ENCODE data around the gene NHSL2. TPM values are rescaled to one million over a fixed set of nuclear protein-coding genes. Genes with fewer than 3 reads are reported as not detected.

Gene NHSL2
- total and polyA plus RNA-seq, 4 experiments from 2014 or later: 8.1 to 27.2 (median 10.6) TPM

GRCh38 chrX:72045552-72046277 lies 135.1 kb downstream of the NHSL2 start:
- no peaks in the 10 kb centered on the region for H3K27me3 Mint-ChIP-seq
- peak overlapping the region in 6 of 7 donors; percentile 21 to 95 (median 72) for H3K27ac Mint-ChIP-seq
- peaks cover 60% of the 10 kb centered on the region for H3K4me1 ChIP-seq (ENCODE audit: insufficient read depth, low read length)
- H3K9me3 Mint-ChIP-seq: no peaks in the 10 kb centered on the region
- POLR2A ChIA-PET (ENCODE audit: partially characterized antibody): interaction anchor here (0.8 to 1.1 kb wide), 2 partner anchors 9 to 28 kb away, joined by 3 read pairs; no protein-coding TSS in a partner anchor
- H3K36me3 Mint-ChIP-seq: no peaks in the 10 kb centered on the region
- H3K27ac ChIP-seq (ENCODE audit: low read depth, low read length): no peak overlapping the region
- H3K4me3 Mint-ChIP-seq: peak overlapping the region; percentile 28 to 86 (median 56)
- DNase-seq: no peak
- peaks cover 35 to 82% (median 57%) of the 10 kb centered on the region in 4 donors for H3K4me1 Mint-ChIP-seq
- no peaks in the 10 kb centered on the region for H3K27me3 ChIP-seq (ENCODE audit: insufficient read depth, low read length)
- H3K4me3 ChIP-seq (ENCODE audit: low read length in 2 of 2): no peak overlapping the region
- H3K9me3 ChIP-seq (ENCODE audit: control insufficient read depth in 1 of 2, low read length in 2 of 2): no peaks in the 10 kb centered on the region
- intact Hi-C loops (cut with micrococcal nuclease): loop anchor here (2.0 kb wide), 1 partner anchor 55 kb away; no protein-coding TSS in a partner anchor
- CTCF ChIA-PET (ENCODE audit: partially characterized antibody): interaction anchor here (1.0 to 1.5 kb wide), 2 partner anchors 24 to 28 kb away, joined by 3 to 5 read pairs; no protein-coding TSS in a partner anchor
- H3K36me3 ChIP-seq (ENCODE audit: insufficient read depth, low read length): no peaks in the 10 kb centered on the region

- Histone ChIP-seq H3K4me3 (ENCODE audit: low read length in 2 of 2) (no peak overlapping the region), H3K4me1 (ENCODE audit: insufficient read depth, low read length) (peaks cover 60% of the 10 kb centered on the region), H3K36me3 (ENCODE audit: insufficient read depth, low read length) (no peaks in the 10 kb centered on the region), H3K9me3 (ENCODE audit: control insufficient read depth in 1 of 2, low read length in 2 of 2) (no peaks in the 10 kb centered on the region), H3K27me3 (ENCODE audit: insufficient read depth, low read length) (no peaks in the 10 kb centered on the region), H3K27ac (ENCODE audit: low read depth, low read length) (no peak overlapping the region)
- H3K4me1 Mint-ChIP-seq: peaks cover 33 to 82% (median 57%) of the 10 kb centered on the region in 4 donors
- CTCF ChIA-PET (ENCODE audit: partially characterized antibody): interaction anchor here (1.0 to 2.0 kb wide), 4 partner anchors 24 to 79 kb away, joined by 3 to 8 read pairs (median 6); no protein-coding TSS in a partner anchor
- H3K27me3 Mint-ChIP-seq: no peaks in the 10 kb centered on the region
- POLR2A ChIA-PET (ENCODE audit: partially characterized antibody): interaction anchor here (0.8 to 1.9 kb wide), 3 partner anchors 9 to 59 kb away, joined by 3 to 4 read pairs (median 3); no protein-coding TSS in a partner anchor
- H3K4me3 Mint-ChIP-seq: peak overlapping the region; percentile 51 to 86 (median 70)
- no peaks in the 10 kb centered on the region for H3K9me3 Mint-ChIP-seq
- H3K27ac Mint-ChIP-seq: peak overlapping the region; percentile 39 to 95 (median 83)
- intact Hi-C loops (cut with micrococcal nuclease): loop anchor here (2.0 kb wide), 1 partner anchor 54 kb away; no protein-coding TSS in a partner anchor
- H3K36me3 Mint-ChIP-seq: no peaks in the 10 kb centered on the region
- peak; percentile 25 to 39 (median 35) for DNase-seq
Measured at GRCh38 chrX:72046447-72046846, 135.8 kb downstream of the NHSL2 start.

- Mint-ChIP-seq H3K9me3 (no peaks in the 10 kb centered on the region), H3K36me3 (no peaks in the 10 kb centered on the region), H3K27me3 (no peaks in the 10 kb centered on the region), H3K4me3 (no peak overlapping the region), H3K27ac (peak overlapping the region in 5 of 7 donors; percentile 15 to 80 (median 71)), H3K4me1 (peaks cover 29 to 61% (median 43%) of the 10 kb centered on the region in 4 donors)
- ChIA-PET POLR2A (ENCODE audit: partially characterized antibody) (no interaction called here), CTCF (ENCODE audit: partially characterized antibody) (interaction anchor here (0.6 to 2.0 kb wide), 7 partner anchors 9 to 78 kb away, joined by 3 to 8 read pairs (median 3); no protein-coding TSS in a partner anchor)
- H3K27ac ChIP-seq (ENCODE audit: low read depth, low read length): no peak overlapping the region
- H3K9me3 ChIP-seq (ENCODE audit: control insufficient read depth in 1 of 2, low read length in 2 of 2): no peaks in the 10 kb centered on the region
- no peaks in the 10 kb centered on the region for H3K27me3 ChIP-seq (ENCODE audit: insufficient read depth, low read length)
- H3K4me1 ChIP-seq (ENCODE audit: insufficient read depth, low read length): peaks cover 42% of the 10 kb centered on the region
- intact Hi-C loops (cut with micrococcal nuclease): loop anchor here (1.0 kb wide), 1 partner anchor 78 kb away; no protein-coding TSS in a partner anchor
- DNase-seq: peak in 1 of 5 donors; percentile 10
- H3K4me3 ChIP-seq (ENCODE audit: low read length in 2 of 2): no peak overlapping the region
- H3K36me3 ChIP-seq (ENCODE audit: insufficient read depth, low read length): no peaks in the 10 kb centered on the region
Measured at GRCh38 chrX:72048510-72049455, 138.1 kb downstream of the NHSL2 start.

- H3K36me3 ChIP-seq (ENCODE audit: insufficient read depth, low read length): no peaks in the 10 kb centered on the region
- peaks cover 33% of the 10 kb centered on the region for H3K4me1 ChIP-seq (ENCODE audit: insufficient read depth, low read length)
- peak overlapping the region in 2 of 7 donors; percentile 8 to 19 for H3K27ac Mint-ChIP-seq
- intact Hi-C loops (cut with micrococcal nuclease): no loop called here
- no peak for DNase-seq
- peaks cover 27 to 51% (median 36%) of the 10 kb centered on the region in 4 donors for H3K4me1 Mint-ChIP-seq
- H3K27ac ChIP-seq (ENCODE audit: low read depth, low read length): no peak overlapping the region
- ChIA-PET POLR2A (ENCODE audit: partially characterized antibody) (no interaction called here), CTCF (ENCODE audit: partially characterized antibody) (interaction anchor here (0.8 to 1.0 kb wide), 2 partner anchors 71 to 76 kb away, joined by 3 to 5 read pairs; no protein-coding TSS in a partner anchor)
- peak overlapping the region in 1 of 8 donors; percentile 15 for H3K4me3 Mint-ChIP-seq
- no peaks in the 10 kb centered on the region for H3K36me3 Mint-ChIP-seq
- no peak overlapping the region for H3K4me3 ChIP-seq (ENCODE audit: low read length in 2 of 2)
- H3K9me3 ChIP-seq (ENCODE audit: control insufficient read depth in 1 of 2, low read length in 2 of 2): no peaks in the 10 kb centered on the region
- H3K27me3 ChIP-seq (ENCODE audit: insufficient read depth, low read length): no peaks in the 10 kb centered on the region
- H3K9me3 Mint-ChIP-seq: no peaks in the 10 kb centered on the region
- no peaks in the 10 kb centered on the region for H3K27me3 Mint-ChIP-seq
Measured at GRCh38 chrX:72050011-72050410, 139.4 kb downstream of the NHSL2 start.

DNA sequence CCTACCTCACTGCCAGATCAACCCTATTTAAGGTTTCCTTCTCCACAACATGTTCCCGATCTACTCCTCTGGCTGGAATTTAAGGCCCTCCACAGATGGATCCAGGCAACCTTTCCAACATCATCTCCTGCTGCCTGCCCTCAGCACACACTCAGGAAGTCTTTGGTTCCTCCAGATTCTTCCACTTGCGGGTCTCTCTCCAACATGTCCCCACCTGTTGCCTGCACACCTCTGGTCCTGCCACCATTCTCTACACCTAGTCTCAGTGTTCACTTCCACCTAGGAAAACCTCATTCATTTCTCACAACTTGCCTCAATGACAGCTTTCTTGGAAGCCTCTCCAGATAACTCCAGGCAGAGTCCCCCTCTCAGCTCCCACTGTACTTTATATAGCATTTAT lies 140.9 kb downstream of the NHSL2 start:
- ChIA-PET CTCF (ENCODE audit: partially characterized antibody) (no interaction called here), POLR2A (ENCODE audit: partially characterized antibody) (no interaction called here)
- no peaks in the 10 kb centered on the region for H3K9me3 Mint-ChIP-seq
- Histone ChIP-seq H3K9me3 (ENCODE audit: control insufficient read depth in 1 of 2, low read length in 2 of 2) (no peaks in the 10 kb centered on the region), H3K27me3 (ENCODE audit: insufficient read depth, low read length) (no peaks in the 10 kb centered on the region), H3K4me1 (ENCODE audit: insufficient read depth, low read length) (peaks cover 18% of the 10 kb centered on the region), H3K4me3 (ENCODE audit: low read length in 2 of 2) (no peak overlapping the region), H3K27ac (ENCODE audit: low read depth, low read length) (no peak overlapping the region), H3K36me3 (ENCODE audit: insufficient read depth, low read length) (no peaks in the 10 kb centered on the region)
- peaks cover 16 to 36% (median 23%) of the 10 kb centered on the region in 4 donors for H3K4me1 Mint-ChIP-seq
- no peaks in the 10 kb centered on the region for H3K36me3 Mint-ChIP-seq
- no peaks in the 10 kb centered on the region for H3K27me3 Mint-ChIP-seq
- no peak for DNase-seq
- peak overlapping the region in 3 of 7 donors; percentile 27 to 72 (median 70) for H3K27ac Mint-ChIP-seq
- intact Hi-C loops (cut with micrococcal nuclease): no loop called here
- no peak overlapping the region for H3K4me3 Mint-ChIP-seq

GRCh38 chrX:72052415-72053090 lies 141.9 kb downstream of the NHSL2 start:
- CTCF ChIA-PET (ENCODE audit: partially characterized antibody): no interaction called here
- POLR2A ChIA-PET (ENCODE audit: partially characterized antibody): no interaction called here
- H3K4me3 Mint-ChIP-seq: no peak overlapping the region
- Histone ChIP-seq H3K27me3 (ENCODE audit: insufficient read depth, low read length) (no peaks in the 10 kb centered on the region), H3K4me1 (ENCODE audit: insufficient read depth, low read length) (peaks cover 12% of the 10 kb centered on the region), H3K36me3 (ENCODE audit: insufficient read depth, low read length) (no peaks in the 10 kb centered on the region), H3K9me3 (ENCODE audit: control insufficient read depth in 1 of 2, low read length in 2 of 2) (no peaks in the 10 kb centered on the region), H3K27ac (ENCODE audit: low read depth, low read length) (no peak overlapping the region), H3K4me3 (ENCODE audit: low read length in 2 of 2) (no peak overlapping the region)
- H3K4me1 Mint-ChIP-seq: peaks cover 8 to 30% (median 16%) of the 10 kb centered on the region in 4 donors
- H3K36me3 Mint-ChIP-seq: no peaks in the 10 kb centered on the region
- no peaks in the 10 kb centered on the region for H3K9me3 Mint-ChIP-seq
- intact Hi-C loops (cut with micrococcal nuclease): no loop called here
- H3K27ac Mint-ChIP-seq: peak overlapping the region in 1 of 7 donors; percentile 43
- DNase-seq: no peak
- no peaks in the 10 kb centered on the region for H3K27me3 Mint-ChIP-seq
